MV-4-11 (cell line): Measurements from ENCODE around the gene GFRA1.
A peak's percentile ranks its signal among the peaks of the same experiment; 100 is the strongest.
"Not testable (repeated sequence)": the region's sequence is repeated elsewhere in the genome, so short reads cannot be mapped to it uniquely, and the experiment has no call there.

Experiments used
- DNase-seq: peaks from one replicate; lab custom pipeline; 2025; lab: John Stamatoyannopoulos, UW

The GFRA1 gene

DNA sequence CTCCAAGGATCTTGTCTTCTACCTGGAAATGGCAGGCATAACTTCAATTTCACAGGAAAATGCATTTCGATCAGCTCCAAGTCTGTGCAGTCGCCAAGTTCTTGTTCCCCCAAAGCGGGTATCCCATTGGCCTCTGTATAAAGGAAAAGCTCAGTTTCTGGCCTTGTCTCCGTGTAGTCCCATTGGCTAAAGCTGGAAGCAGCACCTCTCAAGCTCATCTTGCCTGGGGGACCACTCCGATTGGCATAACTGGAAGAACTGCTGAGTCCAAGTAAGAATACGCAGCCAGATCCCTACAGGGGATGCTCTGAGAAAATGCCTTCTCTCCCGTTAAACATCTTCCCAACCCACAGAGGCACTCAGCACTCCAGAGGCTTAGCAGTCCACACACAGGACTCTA lies 205.2 kb downstream of the GFRA1 start:
- no peak for DNase-seq

DNA sequence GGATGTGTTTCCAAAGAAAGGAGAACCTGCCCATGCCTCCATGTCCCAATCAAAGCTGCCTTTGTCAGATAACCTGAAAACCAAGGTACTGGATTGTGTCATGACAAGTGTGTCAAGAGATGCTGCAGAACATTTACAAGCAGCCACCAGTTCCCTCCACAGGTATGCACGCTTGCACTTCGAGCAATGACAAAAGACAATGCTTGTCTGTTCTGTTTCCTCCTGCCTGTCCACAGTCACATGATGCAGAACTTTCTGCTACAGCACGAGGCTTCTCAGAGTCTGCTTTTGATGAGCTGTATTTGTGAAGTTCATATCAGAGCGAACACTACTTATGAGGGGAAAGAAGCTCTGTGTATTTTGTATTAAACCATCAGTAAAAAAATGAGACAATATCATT lies 209.9 kb downstream of the GFRA1 start:
- DNase-seq: no peak

DNA sequence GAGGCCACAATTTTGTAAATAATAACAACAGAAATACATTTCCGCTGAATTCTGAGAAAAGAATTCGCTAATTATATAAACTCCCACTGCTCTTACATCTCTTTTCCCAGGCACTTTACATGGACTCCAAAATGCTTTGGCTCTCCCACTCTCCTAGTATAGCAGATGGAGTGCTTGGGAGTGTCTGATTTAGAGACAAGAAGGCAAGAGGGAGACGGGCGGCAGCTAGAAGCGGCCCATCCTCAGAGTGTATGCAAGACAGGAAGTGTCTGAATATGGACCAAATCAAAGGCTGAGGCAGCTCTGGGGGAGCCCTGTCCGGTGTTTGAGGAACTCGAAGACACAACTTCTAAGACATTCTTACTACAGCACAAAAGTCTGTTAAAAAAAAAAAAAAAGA lies 212.1 kb downstream of the GFRA1 start:
- no peak for DNase-seq

DNA sequence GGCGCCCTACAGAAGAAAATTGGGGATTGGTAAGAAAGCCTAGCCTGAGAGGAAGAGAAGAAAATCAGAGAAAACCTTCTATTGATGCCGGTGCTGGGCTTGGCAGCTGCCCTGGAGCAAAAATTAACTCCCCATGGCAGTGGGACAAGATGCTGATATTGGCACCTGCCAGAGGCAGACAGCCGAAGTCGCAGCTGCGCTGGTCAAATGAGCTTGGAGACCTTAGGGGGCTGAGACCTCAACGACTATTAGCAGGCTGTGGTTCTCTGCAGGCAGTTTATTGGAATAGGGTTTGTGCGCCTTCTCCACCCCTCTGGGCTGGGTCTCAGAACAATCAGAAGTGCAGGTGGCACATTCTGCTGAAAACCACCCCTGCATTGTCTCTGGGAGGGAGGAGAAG lies 213.7 kb downstream of the GFRA1 start:
- DNase-seq: no peak

DNA sequence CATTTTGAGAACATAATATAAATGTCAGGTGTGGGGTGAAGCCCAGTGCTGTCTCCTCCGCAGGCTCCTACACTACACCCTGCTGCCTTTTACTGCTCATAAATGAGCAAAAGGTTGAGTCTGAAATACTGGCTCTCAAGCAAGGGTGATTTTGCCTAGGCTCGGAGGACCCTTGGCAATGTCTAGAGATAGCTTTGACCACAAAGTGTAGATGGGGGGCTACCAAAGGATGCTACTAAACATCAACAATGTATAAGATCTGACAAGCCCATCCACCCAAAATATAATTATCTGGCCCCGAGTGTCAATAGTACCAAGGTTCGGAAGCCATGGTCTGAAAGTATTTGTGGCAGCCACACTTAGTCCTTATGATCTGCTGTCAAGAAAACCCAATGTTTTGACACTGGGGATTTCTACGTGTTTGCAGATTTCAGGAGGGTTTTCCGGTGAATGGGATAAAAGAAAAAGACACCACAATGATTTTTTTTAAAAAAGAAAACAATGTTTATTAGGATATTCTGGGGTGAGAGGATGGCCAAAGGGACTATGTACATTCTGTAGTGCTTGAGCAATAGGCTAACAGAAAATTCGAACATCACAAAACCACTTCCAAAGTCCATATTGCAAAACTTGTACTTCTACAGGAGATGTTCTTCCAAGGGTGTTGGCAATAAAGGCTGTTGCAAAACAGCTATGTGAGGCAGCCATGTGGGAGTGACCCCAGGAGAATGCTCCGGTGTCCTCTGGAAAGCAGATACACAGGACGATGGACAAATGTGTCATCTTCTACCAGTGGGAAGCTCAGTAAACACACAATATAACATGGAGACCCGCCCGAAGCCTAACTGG lies 216.3 kb downstream of the GFRA1 start:
- DNase-seq: no peak

DNA sequence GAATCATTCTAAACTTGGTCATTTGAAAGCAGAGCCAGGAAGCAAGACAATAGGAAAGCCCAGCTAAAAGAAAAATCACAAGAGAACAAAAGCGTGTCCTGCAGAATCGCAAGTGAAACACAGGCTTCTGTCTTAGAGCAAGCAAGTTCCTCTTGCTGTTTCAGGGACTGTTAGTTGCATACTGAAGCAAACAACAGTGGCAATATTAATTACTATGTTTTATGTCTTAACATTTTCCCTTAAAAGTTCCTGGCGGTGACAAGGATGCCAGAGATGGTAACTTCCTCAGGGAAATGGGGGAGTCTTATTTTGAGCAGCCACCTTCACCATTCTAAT lies 217.1 kb downstream of the GFRA1 start:
- DNase-seq: no peak

DNA sequence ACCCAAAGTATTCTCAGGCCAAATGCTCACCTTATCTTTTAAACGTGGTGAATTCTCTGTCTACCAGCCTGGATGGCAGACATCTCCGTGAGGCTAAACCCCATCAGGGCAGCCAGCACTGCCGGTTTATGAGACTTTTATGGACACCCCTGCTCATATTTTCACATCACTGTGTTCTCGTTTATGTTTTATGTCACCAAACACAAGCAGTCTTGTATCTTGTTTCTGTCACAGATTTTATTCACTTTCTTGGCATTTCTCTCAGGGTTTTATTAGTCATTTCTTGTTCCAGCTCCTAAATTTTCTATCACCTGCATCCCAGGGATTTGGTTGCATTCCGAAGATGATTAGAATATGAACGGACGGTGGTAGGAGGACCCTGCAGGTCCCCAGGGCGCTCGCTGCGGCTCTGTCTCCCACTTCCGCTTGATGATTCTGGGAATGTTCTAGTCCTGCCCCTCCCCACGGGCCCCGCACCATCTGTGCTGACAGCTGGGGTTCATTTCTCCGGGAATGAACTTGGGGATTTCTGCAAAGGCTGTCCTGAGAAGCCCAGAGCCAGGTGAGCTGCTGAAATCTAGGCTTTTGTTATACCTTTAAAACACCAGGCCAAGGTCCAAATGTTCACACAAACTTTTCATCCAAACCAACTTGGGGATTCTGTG lies 217.6 kb downstream of the GFRA1 start:
- no peak for DNase-seq

DNA sequence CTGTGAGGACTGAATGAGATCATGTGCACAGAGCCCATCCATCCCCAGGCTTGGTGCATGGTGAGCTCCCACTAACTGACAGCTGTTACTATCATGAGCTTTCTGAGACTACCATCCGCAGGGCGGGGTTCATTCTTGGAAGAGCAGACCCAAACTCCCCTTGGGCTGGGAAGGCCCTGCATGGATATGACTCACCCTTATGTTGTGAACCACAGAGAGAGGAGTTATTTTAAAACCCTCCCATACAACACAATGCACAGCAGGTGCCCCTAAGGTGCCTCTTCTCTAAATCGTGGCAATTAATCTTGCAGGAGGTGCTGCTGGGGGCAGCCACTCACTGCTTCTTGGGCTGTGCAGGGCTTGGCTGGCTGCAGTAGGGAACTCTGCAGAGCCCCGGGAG lies 219.1 kb downstream of the GFRA1 start:
- DNase-seq: no peak

DNA sequence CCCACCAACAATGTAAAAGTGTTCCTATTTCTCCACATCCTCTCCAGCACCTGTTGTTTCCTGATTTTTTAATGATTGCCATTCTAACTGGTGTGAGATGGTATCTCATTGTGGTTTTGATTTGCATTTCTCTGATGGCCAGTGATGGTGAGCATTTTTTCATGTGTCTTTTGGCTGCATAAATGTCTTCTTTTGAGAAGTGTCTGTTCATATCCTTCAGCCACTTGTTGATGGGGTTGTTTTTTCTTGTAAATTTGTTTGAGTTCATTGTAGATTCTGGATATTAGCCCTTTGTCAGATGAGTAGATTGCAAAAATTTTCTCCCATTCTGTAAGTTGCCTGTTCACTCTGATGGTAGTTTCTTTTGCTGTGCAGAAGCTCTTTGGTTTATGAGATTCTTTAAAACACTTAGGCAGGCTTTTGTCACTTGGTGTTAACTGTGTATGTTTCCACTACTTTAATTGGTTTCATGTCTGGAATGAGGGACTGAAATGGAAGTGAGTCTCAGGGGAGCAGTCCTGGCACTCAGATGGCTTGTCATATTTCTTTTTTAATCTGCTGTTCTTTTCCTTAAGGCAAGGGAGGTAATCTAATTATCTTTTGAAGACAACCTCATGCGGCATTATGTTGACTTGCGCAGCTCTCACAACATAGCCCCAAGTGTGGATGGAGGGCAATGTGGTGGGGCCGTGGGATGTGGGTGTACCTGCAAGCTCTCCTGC lies 219.8 kb downstream of the GFRA1 start:
- not testable (repeated sequence) for DNase-seq

DNA sequence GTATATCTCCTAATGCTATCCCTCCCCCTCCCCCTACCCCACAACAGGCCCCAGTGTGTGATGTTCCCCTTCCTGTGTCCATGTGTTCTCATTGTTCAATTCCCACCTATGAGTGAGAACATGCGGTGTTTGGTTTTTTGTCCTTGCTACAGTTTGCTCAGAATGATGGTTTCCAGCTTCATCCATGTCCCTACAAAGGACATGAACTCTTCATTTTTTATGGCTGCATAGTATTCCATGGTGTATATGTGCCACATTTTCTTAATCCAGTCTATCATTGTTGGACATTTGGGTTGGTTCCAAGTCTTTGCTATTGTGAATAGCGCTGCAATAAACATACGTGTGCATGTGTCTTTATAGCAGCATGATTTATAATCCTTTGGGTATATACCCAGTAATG lies 220.5 kb downstream of the GFRA1 start:
- not testable (repeated sequence) for DNase-seq

DNA sequence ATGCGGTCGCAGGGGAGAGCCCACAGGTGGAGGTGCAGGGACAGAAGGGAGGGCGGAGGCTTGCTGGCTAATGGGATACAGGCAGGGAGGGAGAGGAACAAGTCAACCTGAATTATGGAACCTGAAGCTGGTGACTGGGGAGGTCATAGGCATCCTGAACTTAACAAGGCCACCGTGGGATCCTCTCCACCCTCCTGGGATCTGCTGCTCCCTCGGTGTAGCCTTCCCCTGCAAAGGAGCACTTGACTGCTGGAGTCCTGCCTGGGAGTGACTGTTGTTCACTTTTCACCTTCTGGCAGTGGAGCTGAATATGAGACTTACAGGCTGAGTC lies 223.1 kb downstream of the GFRA1 start:
- no peak for DNase-seq

DNA sequence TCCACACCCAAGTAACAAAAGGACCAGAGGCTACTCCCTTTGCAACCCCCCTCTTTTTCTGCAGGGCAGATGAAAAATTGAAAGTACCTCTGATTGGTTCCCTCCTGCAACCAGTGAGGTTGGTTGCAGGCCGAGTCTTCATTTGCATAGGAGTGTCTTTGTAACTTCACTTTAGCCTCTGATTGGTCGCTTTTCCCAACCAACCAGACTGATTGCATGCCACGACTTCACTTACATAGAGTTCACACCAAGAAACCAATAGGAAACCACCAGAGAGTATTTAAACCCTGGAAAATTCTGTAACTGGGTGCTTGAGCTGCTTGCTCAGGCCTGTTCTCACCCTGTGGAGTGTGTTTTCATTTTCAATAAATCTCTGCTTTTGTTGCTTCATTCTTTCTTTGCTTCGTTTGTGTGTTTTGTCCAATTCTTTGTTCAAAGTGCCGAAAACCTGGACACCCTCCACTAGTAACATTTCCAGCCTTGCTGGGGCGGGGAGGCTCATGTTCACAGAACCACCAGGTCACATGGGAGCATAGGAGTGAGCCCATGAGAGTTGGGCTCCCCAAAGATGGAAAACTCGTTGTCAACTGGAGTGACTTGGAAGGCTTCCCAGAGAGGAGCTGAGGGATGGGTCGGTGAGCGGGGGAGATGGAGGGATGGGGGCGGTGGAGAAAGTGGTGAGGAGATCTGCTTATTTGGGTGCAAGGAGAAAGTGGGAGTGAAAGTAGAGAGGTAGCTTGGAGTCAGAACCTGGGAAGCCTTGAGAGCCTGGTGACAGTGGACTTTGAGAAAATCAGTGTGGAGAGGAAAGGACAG lies 223.6 kb downstream of the GFRA1 start:
- no peak for DNase-seq

DNA sequence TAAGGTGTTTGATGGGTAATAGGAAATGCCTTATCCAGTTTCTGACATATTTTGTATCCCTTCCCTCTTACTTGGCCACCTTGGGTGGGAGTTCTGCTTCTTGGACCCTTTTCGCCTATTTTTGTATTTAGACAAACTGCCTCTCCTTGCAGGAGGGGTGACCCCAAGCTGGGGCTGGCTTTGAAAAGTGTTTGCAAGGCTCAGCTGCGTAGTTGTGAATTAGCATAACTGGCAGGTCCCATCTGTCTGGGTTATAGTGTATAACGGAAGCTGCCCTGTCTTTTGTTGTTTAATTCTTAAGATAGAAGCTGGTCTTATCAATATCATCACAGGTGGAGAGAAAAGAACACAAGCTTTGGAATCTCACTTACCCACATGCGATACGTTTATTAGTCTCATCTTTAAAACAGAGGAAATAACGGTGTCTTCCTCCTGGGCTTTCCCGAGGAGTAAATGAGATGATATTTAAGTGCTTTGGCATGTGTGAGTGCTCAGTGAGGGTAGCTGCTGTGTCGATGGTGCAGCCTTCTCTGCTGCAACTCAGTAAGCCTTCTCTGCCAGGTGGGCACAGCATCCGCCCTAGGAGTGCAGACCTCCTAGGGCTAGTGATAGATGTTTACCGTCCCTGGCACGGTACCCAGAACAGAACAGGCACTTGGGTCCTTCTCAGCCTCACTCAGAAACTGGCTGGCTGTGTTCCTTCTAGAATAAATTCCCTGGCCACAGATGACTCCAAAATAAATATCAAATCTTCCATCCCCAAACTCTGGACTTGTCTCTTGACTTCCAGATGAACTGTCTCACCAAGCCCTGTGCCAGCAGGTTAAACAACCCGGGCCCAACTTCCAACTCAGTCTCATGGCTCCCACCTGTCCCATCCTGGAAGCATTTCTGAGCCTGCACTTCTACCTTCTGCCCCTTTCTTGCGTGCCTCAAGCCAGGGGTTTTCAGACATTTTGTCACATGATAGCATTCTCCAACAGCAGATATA lies 227.3 kb downstream of the GFRA1 start:
- no peak for DNase-seq

DNA sequence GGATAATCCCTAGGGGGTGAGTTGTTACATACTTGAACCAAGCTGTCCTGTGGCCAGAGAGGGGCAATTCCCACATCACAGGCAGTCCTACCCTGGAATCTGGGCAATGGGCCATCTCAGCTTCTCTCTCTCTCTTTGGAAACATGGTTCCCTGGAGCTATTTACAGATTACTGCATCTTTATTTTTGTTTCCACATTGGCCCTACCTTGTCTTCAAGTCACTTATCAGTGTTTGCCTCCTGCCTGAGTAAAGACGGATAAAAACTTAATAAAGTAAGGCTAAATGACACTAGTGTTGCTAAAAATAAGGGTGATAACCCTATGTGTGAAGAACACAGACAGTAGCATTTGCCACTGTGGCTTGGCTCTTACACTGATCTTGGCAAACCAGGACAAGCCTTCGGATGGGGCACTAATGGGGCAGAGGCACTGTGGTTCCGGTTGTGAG lies 228.2 kb downstream of the GFRA1 start:
- no peak for DNase-seq

DNA sequence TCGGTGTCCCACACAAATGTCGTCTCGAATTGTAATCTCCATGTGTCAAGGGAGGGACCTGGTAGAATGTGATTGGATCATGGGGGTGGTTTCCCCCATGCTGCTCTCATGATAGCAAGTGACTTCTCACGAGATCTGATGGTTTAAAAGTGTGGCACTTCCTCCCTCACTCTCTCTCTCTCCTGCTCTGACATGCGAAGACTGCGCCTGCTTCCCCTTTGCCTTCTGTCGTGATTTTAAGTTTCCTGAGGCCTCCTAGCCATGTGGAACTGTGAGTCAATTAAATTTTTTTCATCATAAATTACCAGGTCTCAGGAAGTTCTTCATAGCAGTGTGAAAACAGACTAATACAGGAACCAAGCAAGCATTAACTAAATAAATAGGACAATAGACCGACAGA lies 229.1 kb downstream of the GFRA1 start:
- no peak for DNase-seq

DNA sequence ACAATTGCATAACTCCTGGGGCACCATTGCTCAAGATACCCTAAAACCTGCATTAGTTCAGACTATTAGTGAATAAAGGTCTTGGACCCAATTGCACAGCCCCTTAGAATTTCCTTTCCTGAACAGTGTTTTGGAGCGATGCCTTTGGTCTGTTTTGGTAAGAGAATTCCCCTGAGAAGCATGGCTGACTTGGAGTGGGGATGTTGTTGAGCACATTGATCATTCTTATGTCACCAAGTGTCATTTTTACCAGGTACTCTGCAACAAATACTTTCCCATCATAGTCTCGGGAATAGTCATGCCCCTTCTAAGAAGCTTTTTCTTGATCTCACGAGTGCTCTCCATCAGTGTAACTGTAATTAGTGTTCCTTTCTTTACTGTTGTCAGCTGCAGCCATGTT lies 229.7 kb downstream of the GFRA1 start:
- no peak for DNase-seq

DNA sequence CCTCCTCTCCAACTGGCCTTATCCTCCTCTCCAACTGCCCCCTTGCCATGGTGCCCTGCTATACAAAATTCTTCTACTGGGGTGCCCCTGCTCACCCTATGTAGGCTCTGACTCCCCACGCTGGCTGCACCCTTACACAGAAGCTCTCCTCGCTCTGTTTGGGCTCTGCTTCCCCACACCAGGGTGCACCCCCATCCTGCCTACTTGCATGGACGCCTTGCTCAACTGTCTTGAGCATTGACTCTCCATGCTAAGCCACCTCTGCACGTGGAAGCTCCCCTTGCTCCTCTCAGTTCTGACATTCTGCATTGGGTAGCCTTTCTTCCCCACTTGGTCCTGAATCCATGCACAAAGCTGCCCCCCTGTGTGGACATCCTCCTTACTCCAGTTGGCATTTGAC lies 231.1 kb downstream of the GFRA1 start:
- no peak for DNase-seq

DNA sequence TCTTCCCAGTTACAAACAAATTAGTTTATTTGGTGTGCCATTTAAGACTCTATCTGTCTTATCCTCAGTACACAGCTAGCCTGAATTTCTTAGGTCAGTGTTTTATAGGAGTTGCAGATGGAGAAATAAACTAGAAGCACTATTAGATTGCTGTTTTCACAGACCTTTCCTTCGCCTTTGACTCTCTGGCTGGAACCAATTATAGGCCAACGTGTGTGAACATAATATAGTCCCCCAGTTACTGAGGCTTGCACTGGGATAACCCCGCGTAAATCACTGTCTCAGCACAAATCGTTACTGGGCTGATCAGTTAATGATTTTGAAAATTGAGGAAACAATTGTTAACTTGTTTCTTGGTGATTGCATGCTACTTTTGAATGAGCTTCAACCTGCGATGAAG lies 233.4 kb downstream of the GFRA1 start:
- no peak for DNase-seq

DNA sequence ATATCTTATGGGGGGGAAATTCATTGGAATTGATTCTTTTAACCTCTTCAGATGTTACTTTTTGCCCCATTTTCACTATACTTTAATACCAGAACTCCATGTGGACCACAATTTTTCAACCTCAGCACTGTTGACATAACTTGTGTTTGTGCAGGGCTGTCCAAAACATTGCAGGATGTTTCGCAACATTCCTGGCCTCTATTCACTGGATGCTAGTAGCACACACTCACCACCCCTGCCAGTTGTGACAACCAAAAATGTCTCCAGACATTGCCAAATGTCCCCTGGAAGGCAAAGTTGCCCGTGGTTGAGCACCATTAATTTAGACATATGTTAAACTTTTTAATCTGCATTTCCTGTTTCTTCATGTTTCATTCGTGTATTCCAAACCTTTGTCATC lies 234.7 kb downstream of the GFRA1 start:
- DNase-seq: peak; percentile 35

DNA sequence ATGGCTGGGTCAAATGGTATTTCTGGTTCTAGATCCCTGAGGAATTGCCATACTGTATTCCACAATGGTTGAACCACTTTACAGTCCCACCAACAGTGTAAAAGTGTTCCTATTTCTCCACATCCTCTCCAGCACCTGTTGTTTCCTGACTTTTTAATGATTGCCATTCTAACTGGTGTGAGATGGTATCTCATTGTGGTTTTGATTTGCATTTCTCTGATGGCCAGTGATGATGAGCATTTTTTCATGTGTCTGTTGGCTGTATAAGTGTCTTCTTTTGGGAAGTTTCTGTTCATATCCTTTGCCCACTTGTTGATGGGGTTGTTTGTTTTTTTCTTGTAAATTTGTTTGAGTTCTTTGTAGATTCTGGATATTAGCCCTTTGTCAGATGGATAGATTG lies 237.6 kb downstream of the GFRA1 start:
- not testable (repeated sequence) for DNase-seq

DNA sequence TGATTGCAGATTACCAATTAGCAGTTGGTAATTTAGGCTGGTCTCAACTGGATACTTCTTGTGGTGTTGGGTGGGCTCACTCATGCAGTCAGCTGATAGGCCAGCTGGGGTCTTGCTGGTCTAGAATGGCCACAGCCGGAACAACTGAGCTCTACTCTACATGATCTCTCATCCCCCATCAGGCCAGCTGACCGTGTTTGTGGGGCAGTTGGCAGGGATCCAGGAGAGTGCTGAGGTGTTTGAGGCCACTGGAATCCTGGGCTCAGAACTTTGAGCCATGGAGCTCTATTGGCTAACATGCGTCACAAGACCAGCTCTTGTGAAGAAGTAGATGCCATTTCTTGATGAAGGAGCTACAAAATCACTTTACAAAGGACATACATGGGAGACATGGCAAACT lies 242.4 kb downstream of the GFRA1 start:
- no peak for DNase-seq
